Measurements from ENCODE around the gene ZXDC. TPM values are rescaled to one million over a fixed set of nuclear protein-coding genes. Genes with fewer than 3 reads are reported as not detected.
A peak's percentile ranks its signal among the peaks of the same experiment; 100 is the strongest.

The ZXDC gene
- total RNA-seq, 1 experiment from 2014 or later, result 33.3 TPM

DNA sequence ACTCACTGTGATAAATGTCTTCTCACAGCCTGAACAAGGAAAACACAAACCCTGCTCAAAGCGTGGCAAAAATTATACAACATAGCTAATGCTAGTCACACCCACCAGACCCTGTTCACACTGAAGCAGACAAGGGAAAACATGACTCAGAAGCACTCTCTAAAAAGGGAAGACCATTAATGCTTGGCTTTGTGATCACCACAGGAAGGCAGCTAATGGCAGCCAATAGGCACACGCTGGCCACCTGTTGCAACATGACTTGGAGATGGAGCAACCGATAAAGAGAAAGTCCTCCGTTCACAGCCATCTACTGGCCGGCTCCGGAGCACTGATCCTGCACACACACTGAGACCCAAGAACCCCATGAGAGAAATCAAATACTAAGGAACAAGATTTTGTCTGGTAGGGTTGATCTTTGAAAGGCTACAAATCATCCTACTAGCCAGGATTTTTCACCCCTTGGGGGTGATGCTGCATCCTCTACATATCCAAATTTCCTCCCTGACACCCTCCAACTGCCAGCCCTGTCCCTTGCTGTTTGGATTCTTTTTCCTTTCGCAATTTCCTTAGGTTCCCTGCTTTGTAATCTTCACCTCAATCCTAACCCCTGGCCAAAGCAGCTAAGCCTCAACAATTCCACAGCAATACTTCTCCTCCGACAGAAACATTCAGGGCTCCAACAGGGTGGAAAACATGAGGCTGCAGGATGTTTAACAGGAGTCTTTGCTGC is 3.2 kb downstream of the ZXDC start:
- H3K27ac ChIP-seq (ENCODE audit: low read length), result peak overlapping the region; percentile 53
- intact Hi-C loops (cut with micrococcal nuclease; ENCODE audit: unreplicated experiment), result no loop called here
- ChIA-PET CTCF (no interaction called here), POLR2A (interaction anchor here (0.7 kb wide), 2 partner anchors 255 to 343 kb away, joined by 3 to 7 read pairs; no protein-coding TSS in a partner anchor)
- H3K27me3 ChIP-seq (ENCODE audit: control insufficient read depth, insufficient read depth, low read length), result no peaks in the 10 kb centered on the region
- no peak for DNase-seq (ENCODE audit: low read depth, low spot score)
- in situ Hi-C loops (cut with HindIII; ENCODE audit: low pct_unique_long_range_greater_than_20kb, low sequenced_read_pairs), result no loop called here
- peak overlapping the region; percentile 75 to 89 for H3K4me3 ChIP-seq (ENCODE audit: low read depth in 2 of 2, low read length in 2 of 2)
- H3K9me3 ChIP-seq (ENCODE audit: control insufficient read depth, insufficient read depth, low read depth, low read length), result no peaks in the 10 kb centered on the region
- no peak for ATAC-seq
- H3K4me1 ChIP-seq (ENCODE audit: control insufficient read depth, insufficient read depth, low read length), result peaks cover 22% of the 10 kb centered on the region
- no TSS peak for BruUV-seq (replicated peaks)
- TF ChIP-seq, protein P1, sequence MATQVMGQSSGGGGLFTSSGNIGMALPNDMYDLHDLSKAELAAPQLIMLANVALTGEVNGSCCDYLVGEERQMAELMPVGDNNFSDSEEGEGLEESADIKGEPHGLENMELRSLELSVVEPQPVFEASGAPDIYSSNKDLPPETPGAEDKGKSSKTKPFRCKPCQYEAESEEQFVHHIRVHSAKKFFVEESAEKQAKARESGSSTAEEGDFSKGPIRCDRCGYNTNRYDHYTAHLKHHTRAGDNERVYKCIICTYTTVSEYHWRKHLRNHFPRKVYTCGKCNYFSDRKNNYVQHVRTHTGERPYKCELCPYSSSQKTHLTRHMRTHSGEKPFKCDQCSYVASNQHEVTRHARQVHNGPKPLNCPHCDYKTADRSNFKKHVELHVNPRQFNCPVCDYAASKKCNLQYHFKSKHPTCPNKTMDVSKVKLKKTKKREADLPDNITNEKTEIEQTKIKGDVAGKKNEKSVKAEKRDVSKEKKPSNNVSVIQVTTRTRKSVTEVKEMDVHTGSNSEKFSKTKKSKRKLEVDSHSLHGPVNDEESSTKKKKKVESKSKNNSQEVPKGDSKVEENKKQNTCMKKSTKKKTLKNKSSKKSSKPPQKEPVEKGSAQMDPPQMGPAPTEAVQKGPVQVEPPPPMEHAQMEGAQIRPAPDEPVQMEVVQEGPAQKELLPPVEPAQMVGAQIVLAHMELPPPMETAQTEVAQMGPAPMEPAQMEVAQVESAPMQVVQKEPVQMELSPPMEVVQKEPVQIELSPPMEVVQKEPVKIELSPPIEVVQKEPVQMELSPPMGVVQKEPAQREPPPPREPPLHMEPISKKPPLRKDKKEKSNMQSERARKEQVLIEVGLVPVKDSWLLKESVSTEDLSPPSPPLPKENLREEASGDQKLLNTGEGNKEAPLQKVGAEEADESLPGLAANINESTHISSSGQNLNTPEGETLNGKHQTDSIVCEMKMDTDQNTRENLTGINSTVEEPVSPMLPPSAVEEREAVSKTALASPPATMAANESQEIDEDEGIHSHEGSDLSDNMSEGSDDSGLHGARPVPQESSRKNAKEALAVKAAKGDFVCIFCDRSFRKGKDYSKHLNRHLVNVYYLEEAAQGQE (IDR thresholded peaks at IDR 0.05; ENCODE audit: insufficient read depth in 1 of 2, low read depth in 2 of 2, low read length in 1 of 2), result no peak
- TF ChIP-seq TCF7L2 (IDR thresholded peaks at IDR 0.05; ENCODE audit: low read depth, low read length) (no peak), POLR2AphosphoS5 (IDR thresholded peaks at IDR 0.05; ENCODE audit: low read depth, low read length) (no peak)
- TF ChIP-seq, protein P2, sequence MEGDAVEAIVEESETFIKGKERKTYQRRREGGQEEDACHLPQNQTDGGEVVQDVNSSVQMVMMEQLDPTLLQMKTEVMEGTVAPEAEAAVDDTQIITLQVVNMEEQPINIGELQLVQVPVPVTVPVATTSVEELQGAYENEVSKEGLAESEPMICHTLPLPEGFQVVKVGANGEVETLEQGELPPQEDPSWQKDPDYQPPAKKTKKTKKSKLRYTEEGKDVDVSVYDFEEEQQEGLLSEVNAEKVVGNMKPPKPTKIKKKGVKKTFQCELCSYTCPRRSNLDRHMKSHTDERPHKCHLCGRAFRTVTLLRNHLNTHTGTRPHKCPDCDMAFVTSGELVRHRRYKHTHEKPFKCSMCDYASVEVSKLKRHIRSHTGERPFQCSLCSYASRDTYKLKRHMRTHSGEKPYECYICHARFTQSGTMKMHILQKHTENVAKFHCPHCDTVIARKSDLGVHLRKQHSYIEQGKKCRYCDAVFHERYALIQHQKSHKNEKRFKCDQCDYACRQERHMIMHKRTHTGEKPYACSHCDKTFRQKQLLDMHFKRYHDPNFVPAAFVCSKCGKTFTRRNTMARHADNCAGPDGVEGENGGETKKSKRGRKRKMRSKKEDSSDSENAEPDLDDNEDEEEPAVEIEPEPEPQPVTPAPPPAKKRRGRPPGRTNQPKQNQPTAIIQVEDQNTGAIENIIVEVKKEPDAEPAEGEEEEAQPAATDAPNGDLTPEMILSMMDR (IDR thresholded peaks at IDR 0.05), result no peak
- peaks cover 25% of the 10 kb centered on the region for H3K36me3 ChIP-seq (ENCODE audit: control insufficient read depth, insufficient read depth, low read length)

- DNase-seq (ENCODE audit: low read depth, low spot score) (no peak), ATAC-seq (no peak)
- ChIA-PET CTCF (no interaction called here), POLR2A (no interaction called here)
- intact Hi-C loops (cut with micrococcal nuclease; ENCODE audit: unreplicated experiment) (no loop called here), in situ Hi-C loops (cut with HindIII; ENCODE audit: low pct_unique_long_range_greater_than_20kb, low sequenced_read_pairs) (no loop called here)
- Histone ChIP-seq H3K27ac (ENCODE audit: low read length) (no peak overlapping the region), H3K4me1 (ENCODE audit: control insufficient read depth, insufficient read depth, low read length) (peaks cover 22% of the 10 kb centered on the region), H3K9me3 (ENCODE audit: control insufficient read depth, insufficient read depth, low read depth, low read length) (no peaks in the 10 kb centered on the region), H3K36me3 (ENCODE audit: control insufficient read depth, insufficient read depth, low read length) (peaks cover 26% of the 10 kb centered on the region), H3K27me3 (ENCODE audit: control insufficient read depth, insufficient read depth, low read length) (no peaks in the 10 kb centered on the region), H3K4me3 (ENCODE audit: low read depth in 2 of 2, low read length in 2 of 2) (no peak overlapping the region)
- TF ChIP-seq, protein P2 (IDR thresholded peaks at IDR 0.05), result no peak
- TF ChIP-seq SIN3A (IDR thresholded peaks at IDR 0.05; ENCODE audit: borderline replicate concordance, insufficient read depth, low read depth, low read length) (no peak), TCF7L2 (IDR thresholded peaks at IDR 0.05; ENCODE audit: low read depth, low read length) (no peak), POLR2AphosphoS5 (IDR thresholded peaks at IDR 0.05; ENCODE audit: low read depth, low read length) (no peak)
- TF ChIP-seq, protein P1 (IDR thresholded peaks at IDR 0.05; ENCODE audit: insufficient read depth in 1 of 2, low read depth in 2 of 2, low read length in 1 of 2), result no peak
- BruUV-seq (replicated peaks), result no TSS peak
These were observed 6.2 kb downstream of the ZXDC start for GRCh38 chr3:126469479-126469878.

All from Panc1 (cell line).